ENCODE results near the gene IGSF21. TPM values are rescaled to one million over a fixed set of nuclear protein-coding genes. Genes with fewer than 3 reads are reported as not detected.

IGSF21 gene
- total RNA-seq, 1 donor from 2014 or later: not detected

- no peak overlapping the region for H3K4me3 ChIP-seq (ENCODE audit: low read depth, low read length)
- no peak for DNase-seq (ENCODE audit: low read depth)
- no peak for TF ChIP-seq CTCF (conservative IDR thresholded peaks at IDR 0.05; ENCODE audit: low read depth, low read length)
Observed at GRCh38 chr1:18123467-18123992, 15.9 kb downstream of the IGSF21 start.

- DNase-seq (ENCODE audit: low read depth): no peak
- no peak overlapping the region for H3K4me3 ChIP-seq (ENCODE audit: low read depth, low read length)
- no peak for TF ChIP-seq CTCF (conservative IDR thresholded peaks at IDR 0.05; ENCODE audit: low read depth, low read length)
Observed at GRCh38 chr1:18124977-18125376, 17.4 kb downstream of the IGSF21 start.

- H3K4me3 ChIP-seq (ENCODE audit: low read depth, low read length): no peak overlapping the region
- no peak for TF ChIP-seq CTCF (conservative IDR thresholded peaks at IDR 0.05; ENCODE audit: low read depth, low read length)
- DNase-seq (ENCODE audit: low read depth): no peak
Observed at GRCh38 chr1:18126616-18127015, 19.0 kb downstream of the IGSF21 start.

GRCh38 chr1:18128298-18128697 lies 20.7 kb downstream of the IGSF21 start:
- TF ChIP-seq CTCF (conservative IDR thresholded peaks at IDR 0.05; ENCODE audit: low read depth, low read length): no peak
- H3K4me3 ChIP-seq (ENCODE audit: low read depth, low read length): no peak overlapping the region
- DNase-seq (ENCODE audit: low read depth): no peak

- no peak overlapping the region for H3K4me3 ChIP-seq (ENCODE audit: low read depth, low read length)
- TF ChIP-seq CTCF (conservative IDR thresholded peaks at IDR 0.05; ENCODE audit: low read depth, low read length): no peak
- DNase-seq (ENCODE audit: low read depth): no peak
Observed at GRCh38 chr1:18130356-18130755, 22.8 kb downstream of the IGSF21 start.

GRCh38 chr1:18132022-18132710 lies 24.6 kb downstream of the IGSF21 start:
- TF ChIP-seq CTCF (conservative IDR thresholded peaks at IDR 0.05; ENCODE audit: low read depth, low read length): no peak
- H3K4me3 ChIP-seq (ENCODE audit: low read depth, low read length): no peak overlapping the region
- DNase-seq (ENCODE audit: low read depth): no peak
